Chondrocyte (in vitro differentiated cells): ENCODE results near the gene CBR1. TPM values are rescaled to one million over a fixed set of nuclear protein-coding genes. Genes with fewer than 3 reads are reported as not detected.

Experiments used
- DNase-seq: peaks from one replicate; pipeline ENCODE4 v3.0.0; 2021; ENCODE audit warnings: mixed read lengths, low spot score
- H3K27ac Mint-ChIP-seq: one replicate; pipeline ENCODE4 v1.8.0; 2021; ENCODE audit warnings: mild to moderate bottlenecking, moderate library complexity, mixed read lengths; ENCODE audit not compliant: unreplicated experiment
- H3K27me3 Mint-ChIP-seq: 2 replicates; pipeline ENCODE4 v1.8.0; 2021; ENCODE audit warnings: low read depth, mixed read lengths
- H3K36me3 Mint-ChIP-seq: 2 replicates; pipeline ENCODE4 v1.8.0; 2021; ENCODE audit warnings: low read depth, mixed read lengths
- H3K4me1 Mint-ChIP-seq: 2 replicates; pipeline ENCODE4 v1.8.0; 2021; ENCODE audit warnings: low read depth, mild to moderate bottlenecking, mixed read lengths
- H3K4me3 Mint-ChIP-seq: one replicate; pipeline ENCODE4 v1.8.0; 2021; ENCODE audit warnings: mild to moderate bottlenecking, moderate library complexity, mixed read lengths; ENCODE audit not compliant: unreplicated experiment
- H3K9me3 Mint-ChIP-seq: 2 replicates; pipeline ENCODE4 v1.8.0; 2021; ENCODE audit warnings: low read depth, mixed read lengths
- total RNA-seq: library from RNA; stranded (reverse); gene quantifications from 3 replicates; pipeline ENCODE4 v1.2.1, GENCODE V29; 2021
- TF ChIP-seq, protein P1 (sequence below): fragments of 200-600 bp; sonication (generic); IDR thresholded peaks from 2 replicates; pipeline ENCODE4 v1.5.0; 2021; ENCODE audit warnings: antibody characterized with exemption, mild to moderate bottlenecking, moderate library complexity

Gene CBR1
- total RNA-seq, 1 donor from 2014 or later: 17.6 TPM

DNA sequence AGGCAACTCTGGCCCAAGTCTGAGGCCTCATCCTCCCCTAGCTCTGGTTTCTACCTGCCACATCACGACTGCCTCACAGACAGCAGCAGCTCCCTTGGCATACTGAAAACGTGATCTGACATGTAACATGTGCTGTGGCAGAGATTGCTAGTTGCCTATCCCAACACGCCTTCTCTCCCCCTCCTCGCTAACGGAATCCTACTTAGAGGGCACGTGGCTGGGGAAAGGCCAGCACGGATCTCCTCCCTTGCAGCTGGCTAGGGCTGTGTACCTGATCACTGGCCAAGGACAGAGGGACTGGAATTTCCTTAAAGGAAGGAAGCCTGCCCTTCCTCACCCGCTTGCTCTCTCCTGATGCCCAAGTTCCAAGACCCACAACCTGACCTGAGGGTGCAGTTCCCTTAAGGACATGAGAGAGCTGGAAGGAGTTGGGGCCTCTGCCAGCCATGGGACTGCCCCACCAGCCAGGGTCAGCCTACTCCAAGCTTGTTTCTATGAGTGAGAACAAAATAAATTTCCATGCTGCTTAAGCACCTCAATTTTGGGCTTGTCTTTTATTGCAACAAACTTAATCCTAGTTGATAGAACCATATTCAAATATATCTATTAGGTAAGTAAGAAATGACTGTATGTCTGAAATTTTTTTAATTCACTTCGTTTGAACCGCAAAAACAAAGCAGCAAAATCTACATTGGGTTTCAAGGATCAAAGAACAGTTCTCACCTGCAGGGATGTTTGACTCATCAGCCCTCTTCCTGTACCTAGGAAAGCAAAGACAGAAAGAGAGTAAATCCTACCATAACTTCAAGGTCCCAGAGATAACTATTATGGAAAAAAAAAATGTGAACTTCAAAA, 16.7 kb upstream of the CBR1 start:
- Mint-ChIP-seq H3K27ac (no peak overlapping the region), H3K9me3 (no peaks in the 10 kb centered on the region), H3K4me1 (peaks cover 6% of the 10 kb centered on the region), H3K27me3 (no peaks in the 10 kb centered on the region), H3K36me3 (peaks cover 44% of the 10 kb centered on the region), H3K4me3 (no peak overlapping the region)
- no peak for DNase-seq
- TF ChIP-seq, protein P1, sequence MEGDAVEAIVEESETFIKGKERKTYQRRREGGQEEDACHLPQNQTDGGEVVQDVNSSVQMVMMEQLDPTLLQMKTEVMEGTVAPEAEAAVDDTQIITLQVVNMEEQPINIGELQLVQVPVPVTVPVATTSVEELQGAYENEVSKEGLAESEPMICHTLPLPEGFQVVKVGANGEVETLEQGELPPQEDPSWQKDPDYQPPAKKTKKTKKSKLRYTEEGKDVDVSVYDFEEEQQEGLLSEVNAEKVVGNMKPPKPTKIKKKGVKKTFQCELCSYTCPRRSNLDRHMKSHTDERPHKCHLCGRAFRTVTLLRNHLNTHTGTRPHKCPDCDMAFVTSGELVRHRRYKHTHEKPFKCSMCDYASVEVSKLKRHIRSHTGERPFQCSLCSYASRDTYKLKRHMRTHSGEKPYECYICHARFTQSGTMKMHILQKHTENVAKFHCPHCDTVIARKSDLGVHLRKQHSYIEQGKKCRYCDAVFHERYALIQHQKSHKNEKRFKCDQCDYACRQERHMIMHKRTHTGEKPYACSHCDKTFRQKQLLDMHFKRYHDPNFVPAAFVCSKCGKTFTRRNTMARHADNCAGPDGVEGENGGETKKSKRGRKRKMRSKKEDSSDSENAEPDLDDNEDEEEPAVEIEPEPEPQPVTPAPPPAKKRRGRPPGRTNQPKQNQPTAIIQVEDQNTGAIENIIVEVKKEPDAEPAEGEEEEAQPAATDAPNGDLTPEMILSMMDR: no peak

- DNase-seq: no peak
- Mint-ChIP-seq H3K27me3 (no peaks in the 10 kb centered on the region), H3K4me1 (peaks cover 11% of the 10 kb centered on the region), H3K27ac (no peak overlapping the region), H3K4me3 (no peak overlapping the region), H3K36me3 (peaks cover 44% of the 10 kb centered on the region), H3K9me3 (no peaks in the 10 kb centered on the region)
- TF ChIP-seq, protein P1: no peak
Measured at GRCh38 chr21:36053715-36054062, 16.1 kb upstream of the CBR1 start.

DNA sequence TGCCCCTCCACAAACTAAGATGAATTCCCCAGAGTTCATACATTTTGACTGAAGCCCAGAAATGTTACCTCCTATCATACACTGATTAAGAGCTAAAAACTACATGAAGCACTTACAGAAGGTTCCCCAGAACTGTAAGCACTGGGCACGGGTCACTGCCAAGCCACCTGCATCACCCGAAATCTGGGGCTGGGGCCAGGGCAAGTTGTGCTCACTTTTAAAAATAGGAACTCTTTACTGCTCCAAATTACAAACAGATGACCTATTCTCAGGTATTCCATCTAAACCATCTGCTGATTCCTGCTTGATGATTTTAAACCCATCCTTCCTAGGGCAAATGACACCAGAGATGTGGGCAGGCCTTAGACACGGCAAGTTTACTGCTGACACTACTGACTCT, 14.3 kb upstream of the CBR1 start:
- no peak for DNase-seq
- H3K9me3 Mint-ChIP-seq: no peaks in the 10 kb centered on the region
- H3K4me3 Mint-ChIP-seq: no peak overlapping the region
- H3K36me3 Mint-ChIP-seq: peaks cover 34% of the 10 kb centered on the region
- H3K4me1 Mint-ChIP-seq: peaks cover 14% of the 10 kb centered on the region
- H3K27me3 Mint-ChIP-seq: no peaks in the 10 kb centered on the region
- no peak overlapping the region for H3K27ac Mint-ChIP-seq
- TF ChIP-seq, protein P1: no peak

DNA sequence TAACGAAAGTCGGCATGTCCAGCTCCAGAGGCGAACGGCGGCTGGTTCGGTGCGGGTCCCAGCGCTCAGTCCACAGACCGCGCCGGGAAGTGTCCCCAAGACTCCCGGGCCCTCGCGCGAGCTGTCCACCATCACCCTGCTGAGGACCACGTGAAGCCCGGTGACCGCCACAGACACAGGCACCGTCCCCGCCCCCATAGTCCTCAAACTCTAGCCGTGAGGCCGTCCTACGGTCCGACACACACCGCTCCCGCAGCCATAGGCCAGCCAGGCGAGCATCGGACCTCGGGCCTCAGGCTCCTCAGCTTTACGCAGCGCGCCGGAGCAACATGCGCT, 10.0 kb upstream of the CBR1 start:
- Mint-ChIP-seq H3K4me1 (peaks cover 18% of the 10 kb centered on the region), H3K27ac (peak overlapping the region; percentile 89), H3K36me3 (peaks cover 20% of the 10 kb centered on the region), H3K27me3 (no peaks in the 10 kb centered on the region), H3K9me3 (no peaks in the 10 kb centered on the region), H3K4me3 (peak overlapping the region; percentile 94)
- TF ChIP-seq, protein P1: no peak
- no peak for DNase-seq

DNA sequence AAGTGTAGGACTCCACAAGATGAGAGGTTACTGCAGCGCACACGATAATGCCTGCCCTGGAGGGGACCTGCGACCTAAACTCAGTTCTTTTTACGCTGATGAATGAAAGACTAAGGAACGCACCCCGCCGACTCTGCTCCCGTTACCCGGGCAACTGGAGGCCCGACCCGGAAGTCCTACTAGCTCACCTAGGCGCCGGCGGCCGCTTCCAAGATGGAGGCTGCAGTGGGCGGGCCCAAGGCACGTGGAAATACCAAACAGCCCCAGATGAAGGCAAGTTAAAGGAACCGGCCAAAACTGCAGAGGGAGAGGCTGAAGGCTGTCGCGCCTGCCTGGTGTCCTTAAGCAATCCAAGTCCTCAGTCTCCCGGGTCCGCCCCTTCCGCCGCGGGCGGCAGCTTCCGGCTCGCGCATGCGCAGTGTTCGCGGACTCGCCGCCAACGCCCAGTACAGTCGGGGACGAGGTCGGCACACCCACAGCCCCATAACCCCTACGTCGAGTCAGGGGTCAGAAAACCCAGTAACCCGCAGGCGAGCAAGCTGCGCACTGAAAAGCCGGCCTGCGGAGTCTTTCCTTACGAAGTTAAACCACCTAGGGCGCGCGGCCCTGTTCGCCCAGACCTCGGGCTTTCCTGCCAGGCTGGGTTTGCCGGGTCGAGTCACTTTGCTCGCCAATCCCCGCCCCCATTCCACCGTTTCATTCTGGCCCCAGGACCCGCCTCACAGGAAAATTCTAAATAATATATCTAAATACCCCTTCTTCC, 9.5 kb upstream of the CBR1 start, which contains the start of gene SETD4:
TSS of gene SETD4 (minus strand) at position 368 of the 763 bp plus-strand sequence. CDS start 1,638 bp downstream, outside the sequence.
- peaks cover 16% of the 10 kb centered on the region for H3K36me3 Mint-ChIP-seq
- H3K9me3 Mint-ChIP-seq: no peaks in the 10 kb centered on the region
- peak within 1 kb of the TSS; percentile 89 for H3K27ac Mint-ChIP-seq
- DNase-seq: peak; percentile 95
- no peaks in the 10 kb centered on the region for H3K27me3 Mint-ChIP-seq
- TF ChIP-seq, protein P1: no peak
- H3K4me3 Mint-ChIP-seq: peak within 1 kb of the TSS; percentile 94
- H3K4me1 Mint-ChIP-seq: peaks cover 18% of the 10 kb centered on the region
